Glomerular visceral epithelial cell (primary cell): ENCODE data around the gene SLC39A11.
"Not testable (repeated sequence)": the region's sequence is repeated elsewhere in the genome, so short reads cannot be mapped to it uniquely, and the experiment has no call there.

ENCODE experiments used
- DNase-seq: peaks from one replicate; pipeline ENCODE4 v3.0.0-alpha.2; 2016; ENCODE audit errors: extremely low spot score

The SLC39A11 gene

GRCh38 chr17:73071066-73071999 lies 21.2 kb downstream of the SLC39A11 start:
- peak; percentile 31 for DNase-seq

- DNase-seq: no peak
These were observed 22.6 kb downstream of the SLC39A11 start for GRCh38 chr17:73069841-73070240.

- no peak for DNase-seq
These were observed 23.2 kb downstream of the SLC39A11 start for GRCh38 chr17:73069164-73069770.

- DNase-seq: peak; percentile 72
These were observed 23.9 kb downstream of the SLC39A11 start for GRCh38 chr17:73068322-73069153.

- not testable (repeated sequence) for DNase-seq
These were observed 24.8 kb downstream of the SLC39A11 start for GRCh38 chr17:73067699-73068098.

- DNase-seq: no peak
These were observed 25.4 kb downstream of the SLC39A11 start for GRCh38 chr17:73067075-73067474.

GRCh38 chr17:73066148-73066884 lies 26.2 kb downstream of the SLC39A11 start:
- DNase-seq: no peak

- no peak for DNase-seq
These were observed 27.1 kb downstream of the SLC39A11 start for GRCh38 chr17:73065376-73065775.

GRCh38 chr17:73064084-73064938 lies 28.2 kb downstream of the SLC39A11 start:
- peak; percentile 14 for DNase-seq

GRCh38 chr17:73062726-73063125 lies 29.8 kb downstream of the SLC39A11 start:
- DNase-seq: no peak

- DNase-seq: no peak
These were observed 31.3 kb downstream of the SLC39A11 start for GRCh38 chr17:73061161-73061560.

GRCh38 chr17:73060721-73061120 lies 31.8 kb downstream of the SLC39A11 start:
- DNase-seq: no peak

GRCh38 chr17:73059713-73060112 lies 32.8 kb downstream of the SLC39A11 start:
- DNase-seq: peak; percentile 24

- DNase-seq: no peak
These were observed 34.5 kb downstream of the SLC39A11 start for GRCh38 chr17:73058022-73058421.

GRCh38 chr17:73057196-73057595 lies 35.3 kb downstream of the SLC39A11 start:
- no peak for DNase-seq

GRCh38 chr17:73052923-73053322 lies 39.6 kb downstream of the SLC39A11 start:
- peak; percentile 11 for DNase-seq

- no peak for DNase-seq
These were observed 41.7 kb downstream of the SLC39A11 start for GRCh38 chr17:73050797-73051196.

- no peak for DNase-seq
These were observed 44.3 kb downstream of the SLC39A11 start for GRCh38 chr17:73048170-73048569.

- DNase-seq: no peak
These were observed 46.8 kb downstream of the SLC39A11 start for GRCh38 chr17:73045724-73046123.
